NCI-H146 treated with DMSO at 0.1 percent for 48 hours (cell line): Measurements from ENCODE around the gene EFR3B.

Experiments used
- DNase-seq: peaks from one replicate; lab custom pipeline; 2025; ENCODE audit not compliant: unreplicated experiment; lab: John Stamatoyannopoulos, UW

EFR3B gene

GRCh38 chr2:25032901-25033300, 9.0 kb upstream of the EFR3B start:
- DNase-seq = no peak

- DNase-seq = no peak
Observed at GRCh38 chr2:25034081-25034480, 7.8 kb upstream of the EFR3B start.

DNA sequence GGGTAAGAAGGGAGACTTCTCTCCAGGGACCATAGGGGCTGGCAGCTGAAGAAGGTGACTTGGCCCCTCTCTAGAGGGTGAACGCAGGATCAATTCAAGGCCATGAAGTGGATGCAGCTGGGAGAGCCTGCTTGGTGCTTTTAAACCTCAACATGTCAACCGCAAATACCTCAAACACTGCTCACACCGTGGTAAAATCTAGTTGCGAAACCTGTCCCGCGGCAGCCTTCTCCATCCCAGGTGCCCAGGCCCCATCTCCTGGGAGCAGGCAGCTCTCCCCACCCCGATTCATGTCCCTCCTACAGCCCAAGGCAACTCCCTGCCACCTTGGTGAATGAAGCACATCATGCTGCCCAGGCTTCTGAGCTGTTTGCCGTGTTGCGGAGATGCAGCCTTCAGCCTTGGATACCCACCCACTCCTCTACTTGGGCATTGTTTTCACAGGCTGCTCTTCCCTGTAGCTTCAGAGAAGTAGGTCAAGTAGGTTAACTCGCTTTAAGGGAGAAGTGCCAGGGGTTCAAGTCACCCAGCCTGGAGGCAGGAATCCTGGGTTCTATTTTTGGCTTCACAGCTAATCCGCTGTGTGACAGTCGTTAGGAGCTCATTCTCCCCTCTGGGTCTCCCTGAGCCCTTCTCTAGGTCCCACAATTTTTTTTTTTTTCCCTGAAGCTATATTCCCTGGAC, 6.2 kb upstream of the EFR3B start:
- DNase-seq = no peak

- no peak for DNase-seq
Observed at GRCh38 chr2:25036221-25036559, 5.7 kb upstream of the EFR3B start.

DNA sequence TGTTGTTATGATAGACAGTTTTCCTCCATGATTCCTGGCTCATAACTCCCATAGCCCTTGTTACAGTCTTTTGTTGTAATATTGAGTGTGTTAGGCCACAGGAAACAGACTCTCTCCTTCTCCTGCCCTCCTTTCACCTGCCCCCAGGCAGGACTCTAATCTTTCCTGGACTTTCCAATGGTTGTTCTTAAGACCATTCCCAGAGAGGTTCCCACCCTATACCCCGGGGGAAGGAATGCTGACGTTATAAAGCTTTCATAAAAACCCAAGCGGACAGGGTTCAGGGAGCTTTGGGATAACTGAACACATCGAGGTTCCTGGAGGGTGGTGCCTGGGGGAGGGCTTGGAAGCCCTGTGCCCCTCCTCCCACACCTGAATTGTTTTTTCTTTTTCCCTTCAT, 2.8 kb upstream of the EFR3B start:
- DNase-seq = no peak

DNA sequence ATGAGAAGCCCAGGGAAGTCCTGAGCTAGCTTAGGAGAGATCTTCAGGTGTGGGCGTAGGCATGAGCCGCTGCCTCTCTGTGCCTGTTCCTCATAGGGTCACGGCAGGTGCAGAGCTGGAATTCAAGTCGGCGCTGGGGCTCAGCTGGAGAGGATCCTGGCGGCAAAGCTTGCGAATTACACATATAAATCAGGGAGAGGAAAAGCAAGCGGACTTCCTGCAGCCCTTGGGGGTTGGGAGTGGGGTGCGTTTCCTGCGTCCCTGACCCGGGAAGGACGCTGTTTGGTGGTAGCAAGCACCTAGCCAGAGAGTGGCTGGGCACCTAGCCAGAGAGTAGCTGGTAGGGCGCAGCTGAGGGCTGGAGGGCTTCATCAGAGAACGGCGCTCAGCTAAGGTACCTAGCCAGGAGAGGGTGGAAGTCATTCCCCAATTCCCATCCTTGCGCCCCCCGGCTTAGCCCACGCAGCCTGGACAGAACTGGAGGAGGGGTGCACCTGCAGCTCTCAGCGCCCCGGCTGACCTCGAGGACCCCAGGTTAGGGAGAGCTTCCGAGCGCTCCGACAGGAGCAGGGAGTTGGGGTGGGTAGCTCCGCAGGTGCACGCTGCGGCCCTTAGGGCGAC, 459 bp upstream of the EFR3B start:
- DNase-seq = peak; percentile 71

DNA sequence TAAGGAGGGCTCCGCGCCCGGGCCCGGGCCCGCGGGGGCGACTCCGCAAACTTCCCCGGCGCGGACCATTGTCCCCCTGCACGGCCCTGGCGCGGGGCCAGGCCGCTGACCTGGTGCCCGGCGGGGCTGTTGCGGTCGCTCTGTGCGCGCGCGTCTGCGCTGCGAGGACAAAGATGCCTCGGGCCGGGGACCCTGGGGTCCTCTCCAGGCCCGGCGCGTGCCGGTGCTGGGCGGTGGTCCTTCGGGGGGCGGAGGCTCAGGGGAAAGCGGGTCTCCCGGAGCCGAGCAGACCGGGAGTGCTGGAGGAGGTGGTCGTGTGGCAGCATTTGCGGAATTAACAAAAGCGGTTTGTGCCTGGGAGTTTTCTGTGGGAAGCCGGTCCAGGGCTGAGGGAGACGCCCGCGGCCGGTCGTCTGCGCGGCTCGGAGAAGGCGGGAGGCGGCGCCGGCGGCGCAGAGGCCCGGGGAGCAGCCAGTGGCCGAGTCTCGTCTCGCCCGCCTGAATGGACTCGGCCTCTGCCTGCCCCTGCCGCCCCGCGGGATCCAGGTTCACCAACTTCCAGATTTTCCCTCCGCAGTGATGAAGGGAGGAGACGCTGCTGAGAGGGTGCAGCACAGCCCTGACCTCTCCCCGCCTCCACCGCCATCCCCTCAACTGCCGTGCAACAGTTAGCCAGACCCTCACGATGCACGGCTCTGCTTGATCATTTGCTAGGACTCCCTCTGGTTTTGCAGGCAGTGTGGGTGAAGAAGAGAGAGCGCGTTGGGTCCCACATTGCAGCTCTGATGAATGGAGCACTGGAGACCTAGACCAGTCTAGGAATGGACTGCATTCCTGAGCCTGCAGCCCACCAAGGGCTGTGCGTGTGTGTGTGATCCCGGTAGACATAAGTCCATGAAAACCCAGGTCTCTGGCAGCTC, 705 bp downstream of the EFR3B start:
- DNase-seq = peak; percentile 31

DNA sequence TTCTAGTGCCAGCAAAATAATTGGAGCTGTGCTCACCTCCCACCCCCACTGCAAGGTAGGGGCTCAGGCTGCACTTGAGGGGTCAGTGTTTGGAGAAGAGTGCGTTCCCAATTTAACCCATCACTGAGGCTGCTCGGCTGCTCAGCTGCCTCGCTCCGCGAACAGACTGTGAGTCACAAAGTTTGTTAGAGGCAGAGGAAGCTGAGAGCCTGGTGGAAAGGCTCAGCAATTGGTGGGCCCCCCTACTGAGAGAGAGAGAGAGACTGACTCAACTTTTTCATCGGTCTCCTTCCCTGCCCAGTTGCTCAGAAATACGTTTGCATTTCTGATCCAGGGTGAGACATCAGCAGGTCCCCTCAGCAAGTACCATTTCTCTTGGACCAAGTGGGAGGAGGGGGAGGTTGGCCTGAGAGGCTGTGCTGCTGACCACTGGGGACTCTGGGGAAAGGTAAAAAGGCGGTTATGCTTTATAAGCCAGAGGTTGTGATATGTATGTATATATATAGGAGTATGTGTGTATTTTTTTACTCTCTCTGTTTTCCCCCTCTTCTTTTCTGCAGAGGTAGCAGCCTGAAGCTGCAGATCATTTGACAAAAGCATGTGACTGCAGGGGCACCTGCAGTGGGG, 1.5 kb downstream of the EFR3B start:
- no peak for DNase-seq

DNA sequence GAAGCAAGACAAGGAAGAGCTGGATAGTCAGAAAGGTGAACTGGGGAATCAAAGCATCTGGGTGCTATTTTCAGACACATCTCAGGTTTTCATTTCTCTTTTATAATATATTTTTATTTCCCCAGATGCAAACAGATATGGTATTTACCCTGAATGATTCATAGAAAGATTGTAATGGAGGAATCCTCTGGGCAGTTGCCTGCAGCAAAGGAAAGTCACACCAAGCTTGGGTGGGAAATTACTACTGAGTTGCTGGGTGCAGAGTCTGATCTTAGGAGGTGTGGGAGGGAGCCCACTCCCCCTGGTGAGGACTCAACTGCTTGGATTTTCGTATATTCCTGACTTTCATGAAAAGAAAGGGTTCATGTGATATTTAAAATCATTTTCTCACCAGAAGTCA, 2.1 kb downstream of the EFR3B start:
- DNase-seq = no peak

DNA sequence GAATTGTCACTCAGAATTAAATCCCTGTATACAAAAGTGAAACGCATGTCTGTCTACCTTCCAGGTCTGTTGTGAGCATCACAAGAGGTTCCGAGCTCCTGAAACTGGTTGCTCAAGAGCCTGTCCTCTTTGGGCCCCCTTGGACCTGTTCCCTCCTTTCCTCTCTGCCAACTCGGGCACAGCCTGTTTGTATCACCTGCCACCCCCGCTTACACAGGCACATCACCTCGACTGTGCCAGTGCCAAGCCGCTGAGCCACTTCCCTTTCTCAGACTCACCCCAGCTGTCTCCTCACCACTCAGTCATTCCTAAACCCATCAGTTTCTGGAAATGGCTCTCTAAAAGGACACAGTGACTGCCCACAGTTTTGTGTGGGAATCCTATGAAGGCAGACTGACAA, 3.1 kb downstream of the EFR3B start:
- no peak for DNase-seq

DNA sequence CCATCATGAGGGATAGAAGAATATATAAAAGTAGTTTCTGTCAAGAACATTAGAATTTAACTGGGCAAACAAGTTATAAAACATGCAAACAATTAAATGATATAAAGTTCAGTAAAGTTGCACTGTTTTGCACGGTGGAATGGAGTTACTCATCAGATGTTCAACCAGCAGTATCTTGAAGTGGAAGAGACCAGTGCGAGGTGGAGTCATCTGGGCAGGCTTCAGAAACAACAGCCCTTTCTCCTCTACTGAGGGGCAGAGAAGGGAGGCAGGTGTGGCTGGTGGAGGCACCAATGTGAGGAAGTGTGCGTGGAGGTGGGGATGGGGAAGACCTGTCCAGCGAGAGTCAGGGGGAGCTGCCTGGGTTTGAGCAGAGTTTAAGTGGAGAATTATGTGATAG, 7.5 kb downstream of the EFR3B start:
- DNase-seq = no peak

DNA sequence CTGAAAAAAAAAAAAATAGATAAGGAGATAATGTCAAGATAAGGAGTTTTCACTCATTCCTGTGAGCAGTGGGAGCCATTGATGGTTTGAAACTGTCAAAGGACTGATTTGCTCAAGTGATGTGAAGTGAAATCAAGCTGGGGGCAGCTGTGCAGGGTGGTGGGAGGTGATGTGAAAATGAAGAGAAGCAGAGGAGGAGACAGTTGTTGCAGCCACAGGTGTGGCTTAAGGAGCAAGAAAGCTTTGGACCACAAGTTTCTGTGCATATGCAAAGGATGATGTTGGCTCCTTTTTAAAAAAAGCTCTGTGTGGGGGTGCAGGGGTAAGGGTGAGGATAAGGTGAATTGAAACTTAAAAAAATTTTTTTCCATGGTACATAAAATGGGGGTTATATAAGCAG, 8.3 kb downstream of the EFR3B start:
- DNase-seq = no peak

DNA sequence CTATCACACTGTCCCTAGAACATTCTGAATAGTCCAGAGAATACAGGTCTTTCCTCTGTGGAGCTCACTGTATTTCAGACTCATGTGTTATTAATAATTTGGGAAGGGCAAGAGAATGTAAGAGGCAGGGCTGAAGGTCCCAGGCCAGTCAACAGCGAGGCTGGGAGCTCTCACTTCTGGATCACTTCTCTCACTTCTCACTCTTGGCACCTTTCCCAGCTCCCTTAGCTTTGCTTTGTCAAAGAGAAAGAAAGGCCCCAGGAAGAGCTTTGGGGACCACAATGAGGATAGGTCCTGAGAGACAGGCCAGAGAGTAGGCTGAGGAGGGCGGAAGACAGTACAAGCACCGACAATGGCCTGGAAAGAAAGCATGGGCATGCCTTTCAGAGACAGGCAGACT, 11.2 kb downstream of the EFR3B start:
- no peak for DNase-seq

GRCh38 chr2:25054720-25055119, 12.8 kb downstream of the EFR3B start:
- DNase-seq = no peak

GRCh38 chr2:25055376-25055920, 13.6 kb downstream of the EFR3B start:
- DNase-seq = no peak

DNA sequence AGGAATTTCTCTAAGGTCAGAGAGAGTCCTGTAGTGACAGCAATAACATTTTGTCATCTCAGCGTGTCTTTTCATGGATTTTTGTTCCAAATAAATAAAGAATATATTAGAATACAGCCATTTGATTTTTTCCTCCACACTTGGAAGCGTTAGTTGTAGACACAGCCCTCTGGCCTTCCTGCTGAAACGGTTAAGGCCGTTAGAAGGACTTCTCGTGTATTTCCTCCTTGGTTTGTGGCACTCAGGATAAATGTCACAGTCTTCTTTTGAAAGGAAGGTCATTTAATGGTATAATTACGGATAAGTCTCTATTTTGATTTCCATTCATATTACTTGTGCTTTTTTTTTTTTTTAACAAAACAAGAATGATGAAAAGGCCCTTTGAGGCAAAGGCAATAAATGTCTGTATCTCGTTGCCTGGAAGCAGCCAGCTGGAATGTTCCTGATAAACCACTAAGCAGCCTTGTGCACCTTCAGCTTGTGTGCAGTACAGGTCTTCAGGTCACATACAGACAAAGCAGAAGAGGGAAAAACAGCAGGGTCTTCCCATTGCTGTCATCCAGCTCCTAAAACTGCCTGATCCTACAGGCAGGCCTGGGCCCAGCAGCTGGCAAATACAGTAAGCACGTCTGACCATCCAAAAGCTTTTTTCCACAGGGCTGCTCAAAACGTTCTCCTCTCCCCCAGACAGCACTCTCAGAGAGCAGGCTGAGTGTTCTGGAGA, 14.4 kb downstream of the EFR3B start:
- peak; percentile 48 for DNase-seq

GRCh38 chr2:25062511-25062917, 20.6 kb downstream of the EFR3B start:
- no peak for DNase-seq

- DNase-seq = no peak
Observed at GRCh38 chr2:25063876-25064660, 22.2 kb downstream of the EFR3B start.

- DNase-seq = no peak
Observed at GRCh38 chr2:25065768-25066167, 23.9 kb downstream of the EFR3B start.

DNA sequence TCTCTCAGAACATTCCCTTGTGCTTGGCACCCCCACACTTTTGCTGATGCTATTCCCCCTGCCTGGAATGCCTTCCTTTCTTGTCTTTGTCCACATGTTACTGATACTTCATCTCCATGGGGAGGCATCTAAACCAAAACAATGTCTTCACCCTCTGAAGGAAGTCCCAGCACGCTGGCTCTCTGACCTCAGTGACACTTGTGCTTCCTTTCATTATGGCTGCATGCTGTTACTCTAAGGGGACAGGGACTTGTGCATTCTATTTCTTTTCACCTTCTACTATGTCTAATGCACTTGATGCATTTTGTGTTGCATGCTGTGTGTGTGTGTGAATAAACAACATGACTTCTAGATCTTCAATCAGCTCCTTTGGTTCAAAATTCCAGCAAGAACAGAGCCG, 24.6 kb downstream of the EFR3B start:
- DNase-seq = no peak
